ENCODE measurements around the gene NXPE4.
"Not testable (repeated sequence)": the region's sequence is repeated elsewhere in the genome, so short reads cannot be mapped to it uniquely, and the experiment has no call there.

Gene NXPE4

DNA sequence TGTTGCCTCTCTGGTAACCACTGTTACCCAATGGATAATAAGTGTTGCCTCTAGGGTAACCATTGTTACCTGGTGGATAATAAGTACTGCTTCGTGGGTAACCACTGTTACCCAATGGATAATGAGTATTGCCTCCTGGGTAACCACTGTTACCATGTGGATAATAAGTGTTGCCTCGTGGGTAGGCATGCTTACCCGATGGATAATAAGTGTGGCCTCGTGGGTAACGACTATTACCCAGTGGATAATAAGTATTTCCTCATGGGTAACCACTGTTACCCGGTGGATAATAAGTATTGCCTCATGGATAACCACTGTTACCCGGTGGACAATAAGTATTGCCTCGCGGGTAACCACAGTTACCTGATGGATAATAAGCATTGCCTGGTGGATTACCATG, 13.8 kb upstream of the NXPE4 start:
- DNase-seq (ENCODE audit: low read depth, low spot score), result no peak
- in situ Hi-C loops (cut with HindIII; ENCODE audit: low sequenced_read_pairs), result no loop called here
- TF ChIP-seq, protein P1, sequence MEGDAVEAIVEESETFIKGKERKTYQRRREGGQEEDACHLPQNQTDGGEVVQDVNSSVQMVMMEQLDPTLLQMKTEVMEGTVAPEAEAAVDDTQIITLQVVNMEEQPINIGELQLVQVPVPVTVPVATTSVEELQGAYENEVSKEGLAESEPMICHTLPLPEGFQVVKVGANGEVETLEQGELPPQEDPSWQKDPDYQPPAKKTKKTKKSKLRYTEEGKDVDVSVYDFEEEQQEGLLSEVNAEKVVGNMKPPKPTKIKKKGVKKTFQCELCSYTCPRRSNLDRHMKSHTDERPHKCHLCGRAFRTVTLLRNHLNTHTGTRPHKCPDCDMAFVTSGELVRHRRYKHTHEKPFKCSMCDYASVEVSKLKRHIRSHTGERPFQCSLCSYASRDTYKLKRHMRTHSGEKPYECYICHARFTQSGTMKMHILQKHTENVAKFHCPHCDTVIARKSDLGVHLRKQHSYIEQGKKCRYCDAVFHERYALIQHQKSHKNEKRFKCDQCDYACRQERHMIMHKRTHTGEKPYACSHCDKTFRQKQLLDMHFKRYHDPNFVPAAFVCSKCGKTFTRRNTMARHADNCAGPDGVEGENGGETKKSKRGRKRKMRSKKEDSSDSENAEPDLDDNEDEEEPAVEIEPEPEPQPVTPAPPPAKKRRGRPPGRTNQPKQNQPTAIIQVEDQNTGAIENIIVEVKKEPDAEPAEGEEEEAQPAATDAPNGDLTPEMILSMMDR (IDR thresholded peaks at IDR 0.05; ENCODE audit: low read depth, low read length), result no peak
- H3K4me3 ChIP-seq (ENCODE audit: low read depth, low read length), result no peak overlapping the region

DNA sequence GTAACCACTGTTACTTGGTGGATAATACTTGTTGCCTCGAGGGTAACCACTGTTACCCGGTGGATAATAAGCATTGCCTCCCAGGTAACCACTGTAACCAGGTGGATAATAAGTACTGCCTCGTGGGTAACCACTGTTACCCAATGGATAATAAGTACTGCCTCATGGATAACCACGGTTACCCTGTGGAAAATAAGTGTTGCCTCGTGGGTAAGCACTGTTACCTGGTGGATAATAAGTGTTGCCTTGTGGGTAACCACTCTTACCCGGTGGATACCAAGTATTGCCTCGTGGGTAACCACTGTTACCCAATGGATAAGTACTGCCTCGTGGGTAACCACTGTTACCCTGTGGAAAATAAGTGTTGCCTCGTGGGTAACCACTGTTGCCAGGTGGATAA, 13.0 kb upstream of the NXPE4 start:
- in situ Hi-C loops (cut with HindIII; ENCODE audit: low sequenced_read_pairs); H3K4me3 ChIP-seq (ENCODE audit: low read depth, low read length); DNase-seq (ENCODE audit: low read depth, low spot score): not testable (repeated sequence)

DNA sequence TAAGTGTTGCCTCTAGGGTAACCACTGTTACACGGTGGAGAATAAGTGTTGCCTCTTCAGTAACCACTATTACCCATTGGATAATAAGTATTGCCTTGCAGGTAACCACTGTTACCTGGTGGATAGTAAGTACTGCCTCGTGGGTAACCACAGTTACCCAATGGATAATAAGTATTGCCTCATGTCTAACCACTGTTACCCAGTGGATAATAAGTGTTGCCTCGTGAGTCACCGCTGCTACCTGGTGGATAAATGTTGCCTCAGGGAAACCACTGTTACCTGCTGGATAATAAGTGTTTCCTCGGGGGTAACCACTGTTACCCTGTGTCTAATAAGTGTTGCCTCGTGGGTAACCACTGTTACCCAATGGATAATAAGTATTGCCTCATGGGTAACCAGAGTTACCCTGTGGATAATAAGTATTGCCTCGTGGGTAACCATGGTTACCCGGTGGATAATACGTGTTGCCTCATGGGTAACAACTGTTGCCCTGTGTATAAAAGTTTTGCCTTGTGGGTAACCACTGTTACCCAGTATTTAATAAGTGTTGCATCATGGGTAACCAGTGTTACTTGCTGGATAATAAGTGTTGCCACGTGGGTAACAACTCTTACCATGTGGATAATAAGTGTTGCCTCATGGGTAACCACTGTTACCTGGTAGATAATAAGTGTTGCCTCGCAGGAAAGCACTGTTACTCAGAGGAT, 12.3 kb upstream of the NXPE4 start:
- TF ChIP-seq, protein P1 (IDR thresholded peaks at IDR 0.05; ENCODE audit: low read depth, low read length), result no peak
- no peak for DNase-seq (ENCODE audit: low read depth, low spot score)
- in situ Hi-C loops (cut with HindIII; ENCODE audit: low sequenced_read_pairs), result no loop called here
- no peak overlapping the region for H3K4me3 ChIP-seq (ENCODE audit: low read depth, low read length)

DNA sequence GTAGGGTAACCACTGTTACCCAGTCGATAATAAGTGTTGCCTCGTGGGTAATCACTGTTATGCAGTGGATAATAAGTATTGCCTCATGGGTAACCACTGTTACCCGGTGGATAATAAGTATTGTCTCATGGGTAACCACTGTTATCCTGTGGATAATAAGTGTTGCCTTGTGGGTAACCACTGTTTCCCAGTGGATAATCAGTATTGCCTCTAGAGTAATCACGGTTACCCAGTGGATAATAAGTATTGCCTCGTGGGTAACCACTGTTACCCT, 11.2 kb upstream of the NXPE4 start:
- H3K4me3 ChIP-seq (ENCODE audit: low read depth, low read length); in situ Hi-C loops (cut with HindIII; ENCODE audit: low sequenced_read_pairs); DNase-seq (ENCODE audit: low read depth, low spot score): not testable (repeated sequence)

DNA sequence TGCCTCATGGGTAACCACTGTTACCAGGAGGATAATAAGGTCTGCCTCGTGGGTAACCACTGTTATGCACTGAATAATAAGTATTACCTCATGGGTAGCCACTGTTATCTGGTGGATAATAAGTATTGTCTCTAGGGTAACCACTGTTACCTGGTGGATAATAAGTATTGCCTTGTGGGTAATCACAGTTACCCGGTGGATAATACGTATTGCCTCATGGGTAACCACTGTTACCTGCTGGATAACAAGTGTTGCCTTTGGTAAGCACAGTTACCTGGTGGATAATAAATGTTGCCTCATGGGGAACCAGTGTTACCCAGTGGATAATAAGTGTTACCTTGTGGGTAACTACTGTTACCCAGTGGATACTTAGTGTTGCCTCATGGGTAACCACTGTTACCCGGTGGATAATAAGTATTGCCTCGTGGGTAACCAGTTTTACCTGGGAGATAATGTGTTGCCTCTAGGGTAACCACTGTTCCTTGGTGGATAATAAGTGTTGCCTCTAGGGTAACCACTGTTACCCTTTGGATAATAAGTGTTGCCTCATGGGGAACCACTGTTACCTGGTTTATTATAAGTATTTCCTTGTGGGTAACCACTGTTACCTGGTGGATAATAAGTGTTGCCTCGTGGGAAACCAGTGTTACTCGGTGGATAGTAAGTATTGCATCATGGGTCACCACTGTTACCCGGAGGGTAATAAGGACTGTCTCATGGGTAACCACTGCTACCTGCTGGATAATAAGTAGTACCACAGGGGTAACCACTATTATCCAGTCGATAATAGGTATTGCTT, 10.6 kb upstream of the NXPE4 start:
- TF ChIP-seq, protein P1 (IDR thresholded peaks at IDR 0.05; ENCODE audit: low read depth, low read length), result no peak
- H3K4me3 ChIP-seq (ENCODE audit: low read depth, low read length), result no peak overlapping the region
- no peak for DNase-seq (ENCODE audit: low read depth, low spot score)
- in situ Hi-C loops (cut with HindIII; ENCODE audit: low sequenced_read_pairs), result no loop called here

DNA sequence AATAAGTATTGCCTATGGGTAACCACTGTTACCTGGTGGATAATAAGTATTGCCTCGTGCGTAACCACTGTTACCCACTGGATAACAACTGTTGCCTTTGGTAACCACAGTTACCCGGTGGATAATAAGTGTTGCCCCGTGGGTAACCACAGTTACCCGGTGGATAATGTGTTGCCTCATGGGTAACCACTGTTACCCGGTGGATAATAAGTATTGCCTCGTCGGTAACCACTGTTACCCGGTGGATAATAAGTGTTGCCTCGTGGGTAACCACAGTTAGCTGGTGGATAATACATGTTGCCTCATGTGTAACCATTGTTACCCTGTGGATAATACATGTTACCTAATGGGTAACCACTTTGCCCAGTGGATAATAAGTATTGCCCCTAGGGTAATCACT, 9.8 kb upstream of the NXPE4 start:
- no peak for DNase-seq (ENCODE audit: low read depth, low spot score)
- TF ChIP-seq, protein P1 (IDR thresholded peaks at IDR 0.05; ENCODE audit: low read depth, low read length), result no peak
- H3K4me3 ChIP-seq (ENCODE audit: low read depth, low read length), result no peak overlapping the region
- in situ Hi-C loops (cut with HindIII; ENCODE audit: low sequenced_read_pairs), result no loop called here

DNA sequence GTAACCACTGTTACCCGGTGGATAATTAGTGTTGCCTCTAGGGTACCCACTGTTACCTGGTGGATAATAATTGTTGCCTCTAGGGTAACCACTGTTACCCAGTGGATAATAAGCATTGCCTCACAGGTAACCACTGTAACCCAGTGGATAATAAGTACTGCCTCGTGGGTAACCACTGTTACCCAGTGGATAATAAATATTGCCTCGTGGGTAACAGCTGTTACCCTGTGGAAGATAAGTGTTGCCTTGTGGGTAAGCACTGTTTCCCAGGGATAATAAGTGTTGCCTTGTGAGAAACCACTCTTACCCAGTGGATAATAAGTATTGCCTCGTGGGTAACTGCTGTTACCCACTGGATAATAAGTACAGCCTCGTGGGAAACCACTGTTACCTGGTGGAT, 9.3 kb upstream of the NXPE4 start:
- DNase-seq (ENCODE audit: low read depth, low spot score), result no peak
- in situ Hi-C loops (cut with HindIII; ENCODE audit: low sequenced_read_pairs), result no loop called here
- no peak overlapping the region for H3K4me3 ChIP-seq (ENCODE audit: low read depth, low read length)
- TF ChIP-seq, protein P1 (IDR thresholded peaks at IDR 0.05; ENCODE audit: low read depth, low read length), result no peak

Data from astrocyte of the spinal cord (primary cell).